GM12875 (cell line): ENCODE data around the gene PTPRR.

Experiments
- H3K4me3 ChIP-seq: one replicate; pipeline ENCODE4 v1.5.1; 2011; ENCODE audit warnings: low read depth, low read length, control low read depth
- TF ChIP-seq, protein P1 (sequence below): IDR thresholded peaks from 2 replicates; pipeline ENCODE4 v1.5.1; 2011; ENCODE audit warnings: low read depth, mild to moderate bottlenecking, control low read depth, inconsistent platforms, low read length, moderate library complexity, borderline replicate concordance; ENCODE audit not compliant: insufficient read depth

The PTPRR gene, protein sequence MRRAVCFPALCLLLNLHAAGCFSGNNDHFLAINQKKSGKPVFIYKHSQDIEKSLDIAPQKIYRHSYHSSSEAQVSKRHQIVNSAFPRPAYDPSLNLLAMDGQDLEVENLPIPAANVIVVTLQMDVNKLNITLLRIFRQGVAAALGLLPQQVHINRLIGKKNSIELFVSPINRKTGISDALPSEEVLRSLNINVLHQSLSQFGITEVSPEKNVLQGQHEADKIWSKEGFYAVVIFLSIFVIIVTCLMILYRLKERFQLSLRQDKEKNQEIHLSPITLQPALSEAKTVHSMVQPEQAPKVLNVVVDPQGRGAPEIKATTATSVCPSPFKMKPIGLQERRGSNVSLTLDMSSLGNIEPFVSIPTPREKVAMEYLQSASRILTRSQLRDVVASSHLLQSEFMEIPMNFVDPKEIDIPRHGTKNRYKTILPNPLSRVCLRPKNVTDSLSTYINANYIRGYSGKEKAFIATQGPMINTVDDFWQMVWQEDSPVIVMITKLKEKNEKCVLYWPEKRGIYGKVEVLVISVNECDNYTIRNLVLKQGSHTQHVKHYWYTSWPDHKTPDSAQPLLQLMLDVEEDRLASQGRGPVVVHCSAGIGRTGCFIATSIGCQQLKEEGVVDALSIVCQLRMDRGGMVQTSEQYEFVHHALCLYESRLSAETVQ

DNA sequence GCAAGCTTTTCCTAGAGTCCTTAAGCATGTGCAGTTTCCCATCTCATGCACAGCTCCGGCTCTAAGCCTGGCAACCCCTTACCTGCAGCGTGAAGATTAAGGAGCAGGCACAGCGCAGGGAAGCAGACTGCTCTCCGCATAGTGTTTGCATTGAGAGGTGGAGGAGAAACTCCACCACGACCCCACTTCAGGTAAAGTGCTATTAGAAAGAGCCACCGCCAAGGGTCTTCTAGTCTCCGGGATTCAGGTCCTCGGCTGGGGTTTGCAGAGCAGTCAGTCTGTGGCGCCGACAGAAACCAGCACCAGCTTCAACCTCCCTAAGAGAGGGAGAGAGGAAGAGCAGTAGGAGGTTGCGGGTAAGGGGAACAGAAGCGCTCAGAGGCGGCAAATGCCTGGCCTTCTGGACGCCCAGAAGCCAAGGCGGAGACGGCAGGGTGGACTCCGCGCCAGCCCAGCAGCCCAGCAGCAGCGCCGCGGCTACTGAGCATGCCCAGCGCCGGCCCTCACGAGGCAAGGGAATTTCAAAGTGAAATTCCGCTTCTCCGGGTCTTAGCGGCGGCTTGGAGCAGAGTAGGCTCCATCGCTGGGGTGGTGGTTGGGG, at the start of gene PTPRR:
PTPRR (minus strand) TSS at position 488 of the 601 bp plus-strand sequence; CDS start at position 140, 348 bp downstream.
- H3K4me3 ChIP-seq = no peak within 1 kb of the TSS
- TF ChIP-seq, protein P1, sequence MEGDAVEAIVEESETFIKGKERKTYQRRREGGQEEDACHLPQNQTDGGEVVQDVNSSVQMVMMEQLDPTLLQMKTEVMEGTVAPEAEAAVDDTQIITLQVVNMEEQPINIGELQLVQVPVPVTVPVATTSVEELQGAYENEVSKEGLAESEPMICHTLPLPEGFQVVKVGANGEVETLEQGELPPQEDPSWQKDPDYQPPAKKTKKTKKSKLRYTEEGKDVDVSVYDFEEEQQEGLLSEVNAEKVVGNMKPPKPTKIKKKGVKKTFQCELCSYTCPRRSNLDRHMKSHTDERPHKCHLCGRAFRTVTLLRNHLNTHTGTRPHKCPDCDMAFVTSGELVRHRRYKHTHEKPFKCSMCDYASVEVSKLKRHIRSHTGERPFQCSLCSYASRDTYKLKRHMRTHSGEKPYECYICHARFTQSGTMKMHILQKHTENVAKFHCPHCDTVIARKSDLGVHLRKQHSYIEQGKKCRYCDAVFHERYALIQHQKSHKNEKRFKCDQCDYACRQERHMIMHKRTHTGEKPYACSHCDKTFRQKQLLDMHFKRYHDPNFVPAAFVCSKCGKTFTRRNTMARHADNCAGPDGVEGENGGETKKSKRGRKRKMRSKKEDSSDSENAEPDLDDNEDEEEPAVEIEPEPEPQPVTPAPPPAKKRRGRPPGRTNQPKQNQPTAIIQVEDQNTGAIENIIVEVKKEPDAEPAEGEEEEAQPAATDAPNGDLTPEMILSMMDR = no peak

DNA sequence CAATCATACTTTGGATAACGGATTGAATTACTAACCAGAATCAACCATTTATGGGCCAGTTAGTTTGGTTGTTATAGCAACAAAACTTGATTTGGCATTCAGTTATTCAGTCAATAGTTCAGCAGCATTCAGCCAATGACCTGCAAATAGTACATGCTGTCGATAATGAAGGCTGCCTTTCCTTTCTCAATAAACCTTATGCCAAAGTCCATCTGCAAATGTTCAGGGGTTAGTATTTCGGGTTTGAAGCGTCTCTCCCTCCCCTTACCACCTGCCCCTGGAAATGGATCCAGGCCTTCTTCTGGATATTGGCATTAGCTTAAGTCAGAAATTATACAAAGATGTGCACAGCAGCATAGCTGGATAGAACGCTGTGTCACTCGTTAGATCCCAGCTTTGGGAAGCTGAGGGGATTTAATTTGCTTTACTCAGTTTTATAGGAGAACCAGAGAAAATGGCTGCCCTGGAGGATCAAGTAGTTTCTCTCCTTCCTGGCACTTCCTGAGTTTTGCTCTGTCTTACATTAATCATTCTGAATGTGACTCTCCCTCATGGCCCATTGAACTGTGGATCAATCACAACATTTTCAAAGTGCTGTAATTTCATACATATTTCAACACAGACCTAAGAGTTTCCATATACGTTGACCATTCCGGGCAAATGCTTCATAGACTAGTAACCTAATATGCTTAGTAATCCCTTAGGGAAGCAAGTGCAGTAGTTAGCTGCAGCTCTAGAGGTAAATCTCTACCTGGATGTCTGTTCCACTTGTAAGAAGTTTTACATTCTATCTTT, 46.7 kb upstream of the PTPRR start:
- H3K4me3 ChIP-seq = no peak overlapping the region
- TF ChIP-seq, protein P1 = no peak

DNA sequence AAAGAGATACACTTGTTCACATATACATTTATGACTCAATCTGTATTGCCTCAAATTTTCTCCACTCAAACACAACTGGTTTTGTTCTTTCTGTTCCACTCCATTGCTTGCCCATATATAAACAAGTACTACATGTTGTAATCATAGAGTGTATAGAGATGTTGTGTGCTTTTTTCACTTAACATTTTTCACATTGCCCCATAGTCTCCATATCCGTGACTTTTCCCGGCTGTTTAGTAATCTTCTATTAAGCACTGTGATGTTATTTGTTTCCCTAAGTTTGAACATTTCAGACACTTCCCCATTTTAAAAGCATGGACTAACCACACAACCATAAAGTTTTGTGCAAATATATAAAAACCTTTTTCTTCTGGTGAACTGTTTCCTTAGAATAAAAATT, 45.5 kb upstream of the PTPRR start:
- no peak overlapping the region for H3K4me3 ChIP-seq
- TF ChIP-seq, protein P1 = no peak

DNA sequence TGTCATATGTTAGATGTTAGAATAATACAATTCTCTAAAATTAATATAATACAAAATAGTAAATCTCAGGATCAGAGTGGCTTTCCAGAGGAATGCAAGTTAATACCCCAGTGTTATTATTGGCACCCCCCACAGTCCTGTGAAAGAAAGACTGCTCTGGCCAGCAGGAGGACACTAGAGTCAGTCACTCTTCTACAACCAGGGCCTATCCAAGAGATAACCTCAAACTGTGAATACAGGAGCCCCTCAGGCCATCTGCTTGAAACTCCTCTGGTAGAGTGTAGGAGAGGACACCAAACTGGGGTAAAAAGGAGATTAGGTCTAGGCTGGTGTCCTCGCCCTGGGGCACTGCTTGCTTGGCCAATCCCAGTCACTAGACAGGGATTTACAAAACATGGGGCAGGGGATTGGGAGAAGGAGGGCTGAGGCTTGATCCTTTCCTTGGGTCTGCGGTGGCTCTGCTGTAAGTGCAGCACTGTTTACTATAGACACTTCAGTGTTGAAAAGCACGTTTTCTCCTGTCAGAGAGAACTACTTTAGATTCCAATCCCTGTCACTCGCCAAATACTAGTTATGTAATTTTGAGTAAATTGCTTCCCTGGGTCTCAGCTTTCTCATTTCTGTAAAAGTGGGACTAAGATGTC, 44.5 kb upstream of the PTPRR start:
- H3K4me3 ChIP-seq = no peak overlapping the region
- TF ChIP-seq, protein P1 = no peak

DNA sequence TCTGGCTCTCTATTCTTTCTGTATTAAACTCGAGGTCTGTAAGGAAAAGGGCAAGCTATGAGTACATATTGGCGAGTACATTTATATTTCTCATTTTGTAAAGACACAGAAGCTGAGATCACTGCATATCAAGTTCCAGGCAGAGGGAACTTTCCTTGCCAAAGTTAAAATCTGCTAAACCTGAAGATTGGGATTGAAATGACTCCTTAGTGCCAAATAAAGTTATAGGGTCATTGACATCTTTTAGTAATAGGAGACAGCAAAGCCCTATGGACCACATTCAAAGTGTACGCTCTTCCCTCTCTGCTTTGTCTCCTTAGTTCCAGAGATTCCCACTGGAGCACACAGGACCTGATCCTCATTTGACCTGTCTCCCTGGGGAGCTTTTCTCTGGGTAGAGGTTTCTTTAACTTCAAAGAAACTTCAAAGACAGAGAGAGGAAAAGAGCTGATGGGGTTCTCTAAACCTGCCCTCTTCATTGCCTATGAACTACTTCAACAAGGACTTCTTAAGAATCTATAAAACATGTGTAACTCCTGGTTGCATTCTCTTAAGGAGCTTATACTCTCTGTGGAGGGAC, 42.6 kb upstream of the PTPRR start:
- TF ChIP-seq, protein P1 = no peak
- H3K4me3 ChIP-seq = no peak overlapping the region

DNA sequence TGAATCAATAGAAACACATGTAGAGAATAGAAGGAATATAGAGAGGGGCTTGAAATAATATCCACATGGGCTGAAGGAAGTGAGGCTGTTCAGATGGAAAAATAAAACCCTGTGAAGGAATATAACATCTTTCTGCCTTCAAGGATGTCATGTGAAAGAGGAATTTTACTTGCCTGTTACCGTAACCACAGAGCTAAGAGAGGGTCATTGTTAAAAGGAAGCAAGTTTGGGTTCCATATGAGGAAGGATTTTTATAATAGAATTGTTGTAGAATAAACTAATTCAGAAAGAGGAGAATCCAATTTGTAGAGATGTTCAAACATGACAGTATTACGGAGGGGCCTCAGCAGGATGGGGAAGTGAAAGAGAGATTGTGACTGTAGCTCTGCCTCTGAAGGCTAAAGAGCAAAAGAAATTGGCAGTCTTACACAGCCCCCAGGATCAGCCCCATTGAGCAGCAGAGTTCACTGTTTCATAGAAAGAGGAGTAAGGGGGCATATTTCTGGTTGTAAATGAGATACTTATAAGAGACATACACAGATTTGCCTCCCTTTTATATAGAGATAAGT, 41.8 kb upstream of the PTPRR start:
- no peak overlapping the region for H3K4me3 ChIP-seq
- TF ChIP-seq, protein P1 = no peak
